BJ (cell line): ENCODE results near the gene ZNF580. TPM values are rescaled to one million over a fixed set of nuclear protein-coding genes. Genes with fewer than 3 reads are reported as not detected.

Source experiments
- CTCF ChIA-PET: fragments of 350-600 bp; formaldehyde crosslinking; extraction: SDS; loops from one replicate; lab custom pipeline; 2021; ENCODE audit warnings: antibody characterized with exemption, inconsistent platforms; lab: Yijun Ruan, JAX
- POLR2A ChIA-PET: fragments of 300-600 bp; sonication (Branson Sonifier 250); formaldehyde crosslinking; extraction: SDS; loops from one replicate; lab custom pipeline; 2021; ENCODE audit warnings: antibody characterized with exemption; lab: Charles Lee
- DNase-seq: peaks from one replicate; pipeline ENCODE4 v3.0.0-alpha.2; 2011; ENCODE audit warnings: low read depth
- H3K27me3 ChIP-seq: 2 replicates; pipeline ENCODE4 v1.6.0; 2011; ENCODE audit warnings: low read length; ENCODE audit not compliant: control insufficient read depth, insufficient read depth
- H3K36me3 ChIP-seq: 2 replicates; pipeline ENCODE4 v1.5.1; 2011; ENCODE audit warnings: low read length; ENCODE audit not compliant: control insufficient read depth, insufficient read depth
- H3K4me3 ChIP-seq: 2 replicates; pipeline ENCODE4 v1.5.1; 2011; ENCODE audit warnings: low read depth, mild to moderate bottlenecking, control low read depth, low read length
- CTCF ChIP-seq: IDR thresholded peaks from 2 replicates; pipeline ENCODE4 v1.5.1; 2011; ENCODE audit warnings: low read depth, mild to moderate bottlenecking, control low read depth, inconsistent platforms, low read length, moderate library complexity; ENCODE audit not compliant: insufficient read depth
- polyA plus RNA-seq: library from polyadenylated mRNA; depleted of rRNA; stranded (reverse); fragments of >200 nt; gene quantifications from 2 replicates; pipeline ENCODE4 v1.2.3, GENCODE V29; 2011

The ZNF580 gene
- polyA plus RNA-seq, 1 experiment = 12.2 TPM

GRCh38 chr19:55620410-55621204, 20.2 kb upstream of the ZNF580 start:
- ChIA-PET POLR2A (no interaction called here), CTCF (interaction anchor here (1.2 to 5.0 kb wide), 5 partner anchors 11 to 153 kb away, joined by 3 to 40 read pairs (median 5); partner anchors contain the start of gene ZNF865)
- Histone ChIP-seq H3K4me3 (no peak overlapping the region), H3K36me3 (peaks cover 21% of the 10 kb centered on the region), H3K27me3 (no peaks in the 10 kb centered on the region)
- DNase-seq = no peak
- TF ChIP-seq CTCF = no peak

- ChIA-PET POLR2A (no interaction called here), CTCF (interaction anchor here (1.9 to 5.0 kb wide), 2 partner anchors 11 to 15 kb away, joined by 7 to 40 read pairs; partner anchors contain the start of gene ZNF865)
- TF ChIP-seq CTCF = no peak
- no peaks in the 10 kb centered on the region for H3K27me3 ChIP-seq
- no peak overlapping the region for H3K4me3 ChIP-seq
- no peak for DNase-seq
- H3K36me3 ChIP-seq = peaks cover 19% of the 10 kb centered on the region
Observed at GRCh38 chr19:55621205-55621672, 19.6 kb upstream of the ZNF580 start.

GRCh38 chr19:55621673-55622231, 19.1 kb upstream of the ZNF580 start:
- Histone ChIP-seq H3K27me3 (no peaks in the 10 kb centered on the region), H3K4me3 (no peak overlapping the region), H3K36me3 (peaks cover 14% of the 10 kb centered on the region)
- no peak for TF ChIP-seq CTCF
- DNase-seq = no peak
- ChIA-PET CTCF (interaction anchor here (1.9 kb wide), 1 partner anchor 10 kb away, joined by 7 read pairs; no protein-coding TSS in a partner anchor), POLR2A (no interaction called here)

GRCh38 chr19:55622242-55622969, 18.4 kb upstream of the ZNF580 start:
- POLR2A ChIA-PET = no interaction called here

More at GRCh38 chr19:55622242-55622969, 18.4 kb upstream of the ZNF580 start:
- no peak for TF ChIP-seq CTCF
- no peaks in the 10 kb centered on the region for H3K27me3 ChIP-seq
- CTCF ChIA-PET = interaction anchor here (1.6 to 5.7 kb wide), 2 partner anchors 10 to 16 kb away, joined by 9 to 30 read pairs; partner anchors contain the start of gene ZNF865
- DNase-seq = no peak
- peaks cover 9% of the 10 kb centered on the region for H3K36me3 ChIP-seq
- H3K4me3 ChIP-seq = no peak overlapping the region
